ENCODE results near the gene HIGD2A. TPM values are rescaled to one million over a fixed set of nuclear protein-coding genes. Genes with fewer than 3 reads are reported as not detected.

The HIGD2A gene
- total and polyA plus RNA-seq, 9 of the 15 experiments (the other 6 are each of a cell fraction or from before 2014, with no cell fraction given) = 94.7 to 264 (median 163) TPM

GRCh38 chr5:176418251-176418650, 29.7 kb downstream of the HIGD2A start:
- Histone ChIP-seq H3K27ac (ENCODE audit: extremely low read depth, low read depth, low read length) (no peak overlapping the region), H3K79me2 (ENCODE audit: control insufficient read depth, insufficient read depth, low read length) (peaks cover 21% of the 10 kb centered on the region), H4K20me1 (replicated peaks; ENCODE audit: control insufficient read depth, insufficient read depth, low read length) (0 out of 2 replicates have a peak, but pooled peaks cover 3% of the 10 kb centered on the region), H2AFZ (ENCODE audit: low read depth, low read length) (no peak overlapping the region), H3K9me3 (replicated peaks; ENCODE audit: control insufficient read depth, insufficient read depth, low read depth, low read length) (peaks cover 6% of the 10 kb centered on the region), H3K4me1 (replicated peaks in 1 of 2; ENCODE audit: control insufficient read depth in 2 of 2, insufficient read depth in 2 of 2, low read length in 2 of 2) (peaks cover 12 to 17% of the 10 kb centered on the region in 2 experiments; a peak in 4 of 5 replicates), H3K9ac (ENCODE audit: insufficient read depth in 1 of 2, low read depth in 2 of 2, low read length in 2 of 2) (no peak overlapping the region), H3K9me1 (ENCODE audit: control insufficient read depth, insufficient read depth, low read length) (peaks cover 4% of the 10 kb centered on the region), H3K27me3 (ENCODE audit: control insufficient read depth in 2 of 2, insufficient read depth in 2 of 2, low read length in 2 of 2) (no peaks in the 10 kb centered on the region), H3K4me2 (ENCODE audit: insufficient read depth, low read length) (no peak overlapping the region), H3K36me3 (ENCODE audit: control insufficient read depth, insufficient read depth, low read length) (no peaks in the 10 kb centered on the region), H3K4me3 (no peak overlapping the region)
- ChIA-PET POLR2A (no interaction called here), CTCF (ENCODE audit: low intra/inter-chr PET ratio) (interaction anchor here (1.7 kb wide), 1 partner anchor 160 kb away, joined by 5 read pairs; no protein-coding TSS in a partner anchor)
- FAIRE-seq (no peak), DNase-seq (ENCODE audit: extremely low read depth in 1 of 4, low spot score in 3 of 4) (no peak), ATAC-seq (no peak)
- BruUV-seq (replicated peaks) = no TSS peak
- intact Hi-C loops (cut with micrococcal nuclease) (loop anchor here (5.0 to 10.0 kb wide), 2 partner anchors 67 to 199 kb away; no protein-coding TSS in a partner anchor), in situ Hi-C loops (cut with MboI) (no loop called here)
- peak; percentile 25 to 44; a peak in 2 of 4 replicates for TF ChIP-seq KDM1A (IDR thresholded peaks at IDR 0.05)
- no peak for TF ChIP-seq THAP7 (CRISPR knock-in tag; IDR thresholded peaks at IDR 0.05)
- 27% methylated on average over 9 of the region's 9 CpGs for WGBS (ENCODE audit: insufficient coverage, low coverage, missing lambda C conversion rate)

- in situ Hi-C loops (cut with MboI) = no loop called here
- POLR2A ChIA-PET = no interaction called here
- FAIRE-seq = no peak
These were observed 31.5 kb downstream of the HIGD2A start for GRCh38 chr5:176420086-176420485.

More at GRCh38 chr5:176420086-176420485, 31.5 kb downstream of the HIGD2A start:
- peaks cover 12% of the 10 kb centered on the region for H3K79me2 ChIP-seq (ENCODE audit: control insufficient read depth, insufficient read depth, low read length)
- H3K36me3 ChIP-seq (ENCODE audit: control insufficient read depth, insufficient read depth, low read length) = no peaks in the 10 kb centered on the region
- H3K9ac ChIP-seq (ENCODE audit: insufficient read depth in 1 of 2, low read depth in 2 of 2, low read length in 2 of 2) = no peak overlapping the region
- no peak overlapping the region for H2AFZ ChIP-seq (ENCODE audit: low read depth, low read length)
- peaks cover 12 to 17% of the 10 kb centered on the region in 2 experiments; a peak in 4 of 5 replicates for H3K4me1 ChIP-seq (replicated peaks in 1 of 2; ENCODE audit: control insufficient read depth in 2 of 2, insufficient read depth in 2 of 2, low read length in 2 of 2)
- DNase-seq (ENCODE audit: extremely low read depth in 1 of 4, low spot score in 3 of 4) = no peak
- no peak overlapping the region for H3K27ac ChIP-seq (ENCODE audit: extremely low read depth, low read depth, low read length)
- no peak for ATAC-seq
- CTCF ChIA-PET (ENCODE audit: low intra/inter-chr PET ratio) = no interaction called here
- no peak overlapping the region for H3K4me2 ChIP-seq (ENCODE audit: insufficient read depth, low read length)
- no TSS peak for BruUV-seq (replicated peaks)
- TF ChIP-seq HEY1 (CRISPR knock-in tag; IDR thresholded peaks at IDR 0.05; ENCODE audit: borderline replicate concordance) (no peak), NR3C1 (CRISPR knock-in tag; IDR thresholded peaks at IDR 0.05) (no peak), ZC3H8 (IDR thresholded peaks at IDR 0.05) (no peak), L3MBTL2 (IDR thresholded peaks at IDR 0.05) (no peak), FOS (IDR thresholded peaks at IDR 0.05; ENCODE audit: extremely low read depth, insufficient read length) (no peak), ZNF511 (CRISPR knock-in tag; IDR thresholded peaks at IDR 0.05) (no peak), KAT2B (IDR thresholded peaks at IDR 0.05; ENCODE audit: low read depth, low read length) (no peak), ZNF780A (CRISPR knock-in tag; IDR thresholded peaks at IDR 0.05) (no peak), SFPQ (IDR thresholded peaks at IDR 0.05; ENCODE audit: low read depth, low read length) (no peak)
- 36% methylated on average over 3 of the region's 5 CpGs for WGBS (ENCODE audit: insufficient coverage, low coverage, missing lambda C conversion rate)
- no peaks in the 10 kb centered on the region for H3K9me1 ChIP-seq (ENCODE audit: control insufficient read depth, insufficient read depth, low read length)
- no peaks in the 10 kb centered on the region for H3K27me3 ChIP-seq (ENCODE audit: control insufficient read depth in 2 of 2, insufficient read depth in 2 of 2, low read length in 2 of 2)
- intact Hi-C loops (cut with micrococcal nuclease) = no loop called here
- H4K20me1 ChIP-seq (replicated peaks; ENCODE audit: control insufficient read depth, insufficient read depth, low read length) = no peaks in the 10 kb centered on the region
- no peak overlapping the region for H3K4me3 ChIP-seq
- peaks cover 6% of the 10 kb centered on the region for H3K9me3 ChIP-seq (replicated peaks; ENCODE audit: control insufficient read depth, insufficient read depth, low read depth, low read length)
